Stimulated activated CD8-positive, alpha-beta memory T cell treated with anti-CD3 and anti-CD28 coated beads, Interleukin-4, amount 100 ng/mL, for 1 hour (primary cell): Measurements from ENCODE around the gene WDR75.
"Not testable (repeated sequence)": the region's sequence is repeated elsewhere in the genome, so short reads cannot be mapped to it uniquely, and the experiment has no call there.

Source experiments
- DNase-seq, 2 donors: peaks; one replicate each; pipeline ENCODE4 v3.0.0-alpha.2; 2020; ENCODE audit warnings: low read depth in 2 of 2, low spot score in 1 of 2

Gene WDR75

GRCh38 chr2:189440947-189441708 is at the start of gene WDR75:
Gene WDR75 (plus strand): TSS chr2:189441474. CDS start chr2:189441493, 19 bp downstream.
- DNase-seq = peak; percentile 83 to 84

GRCh38 chr2:189393440-189394111 is 47.7 kb upstream of the WDR75 start:
- no peak for DNase-seq

DNA sequence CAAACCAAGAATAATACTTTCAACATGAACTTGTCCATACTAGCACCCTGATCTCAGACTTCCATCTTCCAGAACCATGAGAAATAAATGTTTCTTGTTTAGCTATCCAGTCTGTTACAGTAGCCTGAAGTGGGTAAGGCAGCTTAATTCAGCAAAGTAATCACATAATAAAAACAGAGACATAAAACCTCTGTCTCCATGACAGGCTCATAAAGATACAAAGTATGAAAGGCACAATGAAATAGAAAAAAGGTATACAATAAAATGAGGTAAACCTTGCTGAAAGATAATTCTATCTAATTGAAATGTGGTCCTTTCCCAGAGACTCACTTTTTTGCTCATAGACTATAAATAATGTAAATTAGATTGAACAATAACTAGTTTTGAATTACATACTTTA is 46.7 kb upstream of the WDR75 start:
- no peak for DNase-seq

DNA sequence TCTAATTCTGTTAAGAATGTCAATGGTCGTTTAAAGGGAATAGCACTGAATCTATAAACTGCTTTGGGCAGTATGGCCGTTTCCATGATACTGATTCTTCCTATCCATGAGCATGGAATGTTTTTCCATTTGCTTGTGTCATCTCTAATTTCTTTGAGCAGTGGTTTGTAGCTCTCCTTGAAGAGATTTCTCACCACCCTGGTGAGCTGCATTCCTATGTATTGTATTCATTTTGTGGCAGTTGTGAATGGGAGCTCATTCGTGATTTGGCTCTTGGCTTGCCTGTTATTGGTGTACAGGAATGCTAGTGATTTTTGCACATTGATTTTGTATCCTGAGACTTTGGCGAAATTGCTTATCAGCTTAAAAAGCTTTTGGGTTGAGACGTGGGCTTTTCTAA is 38.3 kb upstream of the WDR75 start:
- no peak for DNase-seq

DNA sequence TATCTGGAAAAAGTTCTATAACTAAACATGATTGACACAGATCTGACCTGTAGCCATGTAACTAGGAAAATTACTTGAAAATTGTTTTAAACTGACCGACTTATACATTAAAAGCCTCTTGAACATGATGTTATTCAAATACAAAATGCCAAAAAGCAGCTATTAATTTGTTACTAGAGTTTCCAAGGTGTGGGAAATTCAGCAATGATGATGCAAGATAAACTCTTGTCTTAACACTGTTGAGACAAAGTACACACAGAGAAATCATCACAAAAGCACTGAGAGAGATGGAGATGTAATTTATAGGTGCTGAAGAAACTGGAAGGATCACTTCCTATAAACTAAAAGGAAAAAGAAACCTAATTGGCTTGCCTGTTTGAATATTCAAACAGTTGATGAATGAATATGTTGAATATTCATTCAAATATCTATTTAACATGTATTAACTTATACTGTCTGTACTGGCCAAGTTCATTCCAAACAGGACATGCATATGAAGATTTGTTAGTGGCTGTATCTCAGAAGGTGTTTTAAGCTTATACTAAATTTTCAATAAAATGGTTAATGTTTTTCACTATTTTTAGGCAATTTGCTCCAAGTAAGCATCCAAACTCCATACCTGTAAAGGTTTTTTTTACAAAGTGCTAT is 34.6 kb upstream of the WDR75 start:
- DNase-seq = no peak

DNA sequence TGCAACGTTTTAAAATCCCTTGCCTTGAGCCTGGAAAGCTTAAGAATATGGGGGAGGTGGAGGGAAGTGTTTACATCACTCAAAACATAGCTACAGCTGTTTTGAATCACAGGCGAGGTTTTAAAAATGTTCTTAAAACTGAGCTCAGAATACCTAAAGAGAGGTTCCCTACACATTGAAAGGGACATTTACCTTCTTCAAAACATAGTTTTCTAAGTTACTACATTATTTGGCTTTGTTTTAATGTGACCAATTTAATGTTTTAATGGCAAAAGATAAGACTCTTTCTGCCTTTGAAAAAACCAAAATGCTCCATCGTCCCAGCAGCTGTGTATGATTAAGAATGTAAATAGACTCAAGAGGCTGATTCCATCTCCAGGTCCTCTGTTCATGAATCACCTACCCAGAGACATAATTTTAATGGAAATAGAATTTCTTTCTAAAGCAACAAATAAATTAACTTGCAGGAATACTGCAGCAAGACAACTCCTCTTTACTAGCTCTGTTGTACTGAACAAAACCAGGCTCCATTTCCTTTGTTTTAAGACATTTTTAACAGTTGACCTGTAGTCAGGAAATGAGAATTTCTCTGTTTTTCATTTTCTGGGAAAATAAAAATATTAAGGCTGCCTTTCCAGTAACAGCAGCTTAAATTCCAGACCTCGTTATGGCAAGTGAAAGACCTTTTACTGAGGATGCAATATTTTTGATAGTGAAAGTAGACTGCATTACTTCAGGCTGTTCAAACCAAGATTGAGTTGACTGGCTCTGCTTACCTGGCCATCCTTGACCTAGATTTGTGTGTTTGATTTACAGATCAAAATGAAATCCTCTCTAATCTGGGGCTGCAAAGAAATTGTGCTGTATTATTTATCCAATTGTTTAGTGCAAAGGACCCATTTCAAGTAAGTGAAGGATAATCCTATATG is 33.7 kb upstream of the WDR75 start:
- no peak for DNase-seq

DNA sequence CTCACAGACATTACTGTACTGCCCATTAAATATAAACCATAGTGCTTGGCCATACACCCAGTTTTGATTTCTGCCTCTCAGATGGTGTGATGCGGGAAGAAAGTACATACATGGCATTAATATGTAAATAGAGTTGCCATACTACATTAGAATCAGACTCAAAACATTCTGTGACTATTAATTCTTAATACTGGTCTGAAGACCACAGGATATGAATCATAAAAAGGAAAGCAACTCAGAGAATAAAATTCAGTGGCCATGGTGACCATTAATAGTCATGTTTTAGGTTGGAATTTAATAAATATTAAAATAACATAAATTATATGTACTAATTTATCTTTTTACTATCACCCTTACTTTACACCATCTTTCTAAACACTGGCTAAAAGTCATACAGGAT is 33.0 kb upstream of the WDR75 start:
- no peak for DNase-seq

DNA sequence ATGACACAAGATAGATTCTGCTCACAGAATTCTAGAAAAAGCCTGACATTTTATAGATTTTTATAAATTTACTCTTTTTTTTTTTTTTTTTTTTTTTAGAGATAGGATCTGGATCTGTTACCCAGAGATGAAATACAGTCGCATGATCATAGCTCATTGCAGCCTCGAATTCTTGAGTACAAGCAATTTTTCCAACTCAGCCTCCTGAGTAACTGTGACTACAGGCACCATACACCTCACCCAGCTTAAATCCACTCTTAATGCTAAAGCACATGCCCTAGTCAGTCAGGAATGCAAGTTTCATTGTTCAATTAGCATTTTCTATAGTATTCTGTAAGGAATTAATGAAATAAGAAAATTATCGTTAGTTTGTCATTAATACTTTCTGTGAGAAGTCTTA is 32.1 kb upstream of the WDR75 start:
- DNase-seq = no peak

- no peak for DNase-seq
These were observed 31.6 kb upstream of the WDR75 start for GRCh38 chr2:189409647-189410046.

- DNase-seq = no peak
These were observed 29.4 kb upstream of the WDR75 start for GRCh38 chr2:189411860-189412259.

DNA sequence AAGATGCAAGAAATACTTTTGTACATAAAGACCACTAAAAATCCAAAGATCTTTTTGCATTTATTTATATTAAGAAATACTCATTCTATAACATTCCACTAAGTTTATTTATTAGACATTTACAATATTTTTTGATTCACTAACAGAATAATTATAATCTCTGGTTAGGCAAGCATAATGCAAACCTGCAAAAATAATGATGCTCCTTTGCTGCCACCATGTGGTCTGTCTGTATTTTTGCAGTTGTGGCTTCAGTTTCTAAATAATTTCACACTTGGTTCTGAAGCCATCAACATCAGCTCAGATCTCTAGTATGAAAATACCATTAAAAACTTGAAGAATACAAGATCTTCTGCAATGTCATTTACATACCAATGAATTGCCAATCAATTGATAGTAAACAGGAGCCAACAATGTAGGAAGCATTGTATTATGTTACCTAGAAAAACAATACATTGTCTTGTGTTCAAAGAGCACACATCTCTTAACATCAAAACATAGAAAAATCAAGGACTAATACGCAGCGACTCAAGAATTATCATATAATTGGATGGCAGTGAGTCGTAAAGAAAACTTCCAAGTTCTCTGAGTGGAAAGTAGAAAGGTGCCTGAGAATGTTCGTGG is 28.8 kb upstream of the WDR75 start:
- DNase-seq = peak in 1 of 2 donors; percentile 7

DNA sequence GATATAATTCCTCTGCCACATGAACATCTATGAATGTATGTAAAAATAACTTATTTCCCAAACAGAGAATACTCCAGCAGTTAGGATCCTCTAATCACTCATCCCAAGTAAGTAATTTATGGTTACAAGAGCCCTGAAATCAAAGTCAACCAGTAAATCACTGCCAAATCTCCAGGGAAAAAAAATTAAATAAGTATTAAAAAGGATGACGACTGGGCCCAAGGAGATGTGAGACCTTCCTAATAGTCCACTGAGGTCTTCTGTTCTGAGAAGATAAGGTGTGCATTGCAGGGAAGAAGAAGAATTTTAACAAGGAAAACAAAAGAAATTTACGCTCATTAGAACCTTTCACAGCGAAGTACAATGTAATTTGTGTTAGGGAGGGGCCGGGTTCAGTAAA is 28.0 kb upstream of the WDR75 start:
- no peak for DNase-seq

DNA sequence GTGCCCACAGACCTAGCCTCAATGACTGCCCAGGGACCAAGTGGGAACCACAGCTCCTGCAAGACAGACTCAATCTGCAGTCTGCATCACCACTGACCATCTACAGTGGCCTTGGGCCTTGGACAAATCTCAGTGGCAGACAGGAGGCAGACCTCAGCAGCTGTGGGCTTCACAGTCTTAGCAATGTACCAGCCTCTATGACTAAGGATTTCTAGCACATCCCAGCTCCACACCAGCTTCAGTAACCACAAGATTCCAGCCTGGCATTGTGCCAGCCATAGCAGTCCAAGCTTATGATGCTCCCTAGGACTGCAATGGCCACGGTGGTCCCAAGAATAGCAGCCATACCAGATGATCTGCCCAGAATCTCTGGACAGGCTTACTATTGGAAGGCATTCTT is 19.6 kb upstream of the WDR75 start:
- no peak for DNase-seq

GRCh38 chr2:189424961-189425360 is 16.3 kb upstream of the WDR75 start:
- DNase-seq = no peak

DNA sequence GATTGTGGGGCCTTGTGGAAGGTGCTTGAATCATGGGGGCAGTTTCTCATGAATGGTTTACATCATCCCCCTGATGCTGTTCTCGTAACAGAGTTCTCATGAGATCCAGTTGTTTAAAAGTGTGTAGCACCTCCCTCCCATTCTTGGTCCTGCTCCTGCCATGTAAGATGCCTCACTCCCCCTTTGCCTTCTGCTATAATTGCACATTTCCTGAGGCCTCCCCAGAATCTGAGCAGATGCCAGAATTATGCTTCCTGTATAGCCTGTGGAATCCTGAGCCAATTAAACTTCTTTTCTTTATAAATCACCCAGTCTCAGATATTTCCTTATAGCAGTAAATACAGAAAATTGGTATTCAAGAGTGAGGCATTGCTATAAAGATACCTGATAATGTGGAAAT is 15.6 kb upstream of the WDR75 start:
- DNase-seq = no peak

DNA sequence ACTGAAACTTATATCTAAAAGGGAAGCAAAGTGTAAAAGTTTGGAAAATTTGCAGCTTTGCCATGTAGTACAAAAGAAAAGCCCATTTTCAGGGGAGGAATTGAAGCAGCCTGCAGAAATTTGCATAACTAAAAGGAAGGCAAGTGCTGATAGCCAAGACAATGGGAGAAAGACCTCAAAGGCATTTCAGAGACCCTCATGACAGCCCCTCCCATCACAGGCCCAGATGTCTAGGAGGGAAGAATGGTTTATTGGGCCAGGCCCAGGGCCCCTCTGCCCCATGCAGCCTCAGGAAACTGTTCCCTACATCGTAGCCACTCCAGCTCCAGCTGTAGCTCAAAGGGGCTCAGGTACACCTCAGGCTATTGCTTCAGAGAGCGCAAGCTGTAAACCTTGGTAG is 14.4 kb upstream of the WDR75 start:
- DNase-seq = no peak

DNA sequence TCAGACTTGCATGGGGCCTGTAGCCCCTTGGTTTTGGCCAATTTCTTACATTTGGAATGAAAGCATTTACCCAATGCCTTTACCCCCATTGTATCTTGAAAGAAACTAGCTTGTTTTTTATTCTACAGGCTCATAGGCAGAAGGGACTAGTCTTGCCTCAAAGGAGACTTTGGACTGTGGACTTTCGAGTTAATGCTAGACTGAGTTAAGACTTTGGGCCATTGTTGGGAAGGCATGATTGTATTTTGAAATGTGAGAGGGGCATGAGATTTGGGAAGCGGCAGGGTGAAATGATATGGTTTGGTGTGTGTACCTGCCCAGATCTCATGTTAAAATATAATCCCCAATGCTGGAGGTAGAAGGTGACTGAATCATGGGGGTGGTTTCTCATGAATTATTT is 13.4 kb upstream of the WDR75 start:
- DNase-seq = no peak

DNA sequence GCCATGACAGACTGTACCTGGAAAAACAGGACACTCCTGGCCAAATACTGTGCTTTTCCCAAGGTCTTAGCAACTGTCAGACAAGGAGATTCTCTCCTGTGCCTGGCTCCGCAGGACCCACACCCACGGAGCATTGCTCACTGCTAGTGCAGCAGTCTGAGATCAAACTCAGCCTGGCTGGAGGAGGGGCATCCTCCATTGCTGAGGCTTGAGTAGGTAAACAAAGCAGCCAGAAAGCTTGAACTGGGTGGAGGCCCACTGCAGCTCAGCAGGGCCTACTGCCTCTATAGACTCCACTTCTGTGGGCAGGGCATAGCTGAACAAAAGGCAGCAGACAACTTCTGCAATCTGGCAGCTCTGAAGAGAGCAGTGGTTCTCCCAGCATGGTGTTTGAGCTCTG is 10.8 kb upstream of the WDR75 start:
- DNase-seq = not testable (repeated sequence)

DNA sequence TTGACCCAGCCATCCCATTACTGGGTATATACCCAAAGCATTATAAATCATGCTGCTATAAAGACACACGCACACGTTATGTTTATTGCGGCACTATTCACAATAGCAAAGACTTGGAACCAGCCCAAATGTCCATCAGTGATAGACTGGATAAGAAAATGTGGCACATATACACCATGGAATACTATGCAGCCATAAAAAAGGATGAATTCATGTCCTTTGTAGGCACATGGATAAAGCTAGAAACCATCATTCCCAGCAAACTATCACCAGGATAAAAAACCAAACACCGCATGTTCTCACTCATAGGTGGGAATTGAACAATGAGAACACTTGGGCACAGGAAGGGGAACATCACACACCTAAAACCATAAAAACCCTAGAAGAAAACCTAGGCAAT is 5.5 kb upstream of the WDR75 start:
- not testable (repeated sequence) for DNase-seq

- DNase-seq = no peak
These were observed 3.3 kb upstream of the WDR75 start for GRCh38 chr2:189437926-189438325.

DNA sequence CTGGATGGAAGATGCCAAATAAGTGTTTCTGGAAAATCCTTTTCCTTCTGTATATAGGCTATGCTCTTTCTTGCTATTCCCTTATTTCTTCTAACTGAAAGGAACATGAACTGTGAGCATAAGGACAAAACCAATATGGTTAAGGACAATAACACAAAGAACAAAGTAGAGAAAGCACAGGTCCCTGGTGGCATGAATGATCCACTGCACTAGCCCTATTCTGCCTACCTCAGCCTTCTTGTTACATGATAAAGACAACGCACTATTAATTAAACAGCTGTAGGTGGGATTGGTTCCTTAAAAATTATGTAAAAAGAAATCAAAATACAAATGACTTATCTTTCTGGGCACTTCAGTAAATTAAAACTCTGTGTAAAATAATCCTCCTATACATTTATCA is 1.9 kb upstream of the WDR75 start:
- DNase-seq = no peak
